T follicular helper cell (primary cell): ENCODE data around the gene NENF.

ENCODE experiments used
- DNase-seq: peaks from one replicate; pipeline ENCODE4 v3.0.0-alpha.2; 2020; ENCODE audit warnings: low read depth

Gene NENF

GRCh38 chr1:212482006-212482636 lies 49.4 kb downstream of the NENF start:
- no peak for DNase-seq

GRCh38 chr1:212482637-212483441 lies 50.1 kb downstream of the NENF start:
- DNase-seq, result no peak

- DNase-seq, result no peak
Measured at GRCh38 chr1:212484701-212485570, 52.2 kb downstream of the NENF start.

- DNase-seq, result no peak
Measured at GRCh38 chr1:212485571-212485912, 52.8 kb downstream of the NENF start.

GRCh38 chr1:212485913-212486618 lies 53.3 kb downstream of the NENF start:
- DNase-seq, result no peak

GRCh38 chr1:212486619-212486975 lies 53.9 kb downstream of the NENF start:
- DNase-seq, result no peak

GRCh38 chr1:212487286-212487685 lies 54.6 kb downstream of the NENF start:
- no peak for DNase-seq

GRCh38 chr1:212487774-212488435 lies 55.2 kb downstream of the NENF start:
- no peak for DNase-seq

- DNase-seq, result no peak
Measured at GRCh38 chr1:212488436-212489283, 55.9 kb downstream of the NENF start.

GRCh38 chr1:212489284-212489859 lies 56.7 kb downstream of the NENF start:
- no peak for DNase-seq

GRCh38 chr1:212490276-212490675 lies 57.6 kb downstream of the NENF start:
- DNase-seq, result no peak

GRCh38 chr1:212491454-212491853 lies 58.7 kb downstream of the NENF start:
- no peak for DNase-seq
